ENCODE measurements around the gene EEF1AKMT1.

DNA sequence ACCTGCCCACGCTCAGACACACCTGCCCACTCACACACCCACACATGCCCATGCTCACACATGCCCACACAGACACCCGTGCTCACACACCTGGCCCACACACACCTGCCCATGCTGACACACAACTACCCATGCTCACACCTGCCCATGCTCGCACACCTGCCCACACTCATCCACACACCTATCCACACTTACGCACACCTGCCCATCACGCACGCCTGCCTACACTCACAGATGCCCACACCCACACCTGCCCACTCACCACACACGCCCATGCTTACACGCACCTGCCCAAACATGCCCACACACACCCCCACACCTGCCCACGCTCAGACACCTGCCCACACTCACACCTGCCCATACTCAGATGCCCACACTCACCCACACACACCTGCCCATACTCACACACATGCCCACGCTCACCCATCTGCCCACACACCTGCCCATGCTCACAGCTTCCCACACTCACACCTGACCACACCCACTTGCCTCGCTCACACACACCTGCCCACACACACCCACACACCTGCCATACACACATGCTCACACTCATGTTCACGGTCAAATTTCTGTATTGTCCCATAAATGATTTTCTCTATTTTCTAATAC, 54.7 kb downstream of the EEF1AKMT1 start:
- TF ChIP-seq, protein P1, sequence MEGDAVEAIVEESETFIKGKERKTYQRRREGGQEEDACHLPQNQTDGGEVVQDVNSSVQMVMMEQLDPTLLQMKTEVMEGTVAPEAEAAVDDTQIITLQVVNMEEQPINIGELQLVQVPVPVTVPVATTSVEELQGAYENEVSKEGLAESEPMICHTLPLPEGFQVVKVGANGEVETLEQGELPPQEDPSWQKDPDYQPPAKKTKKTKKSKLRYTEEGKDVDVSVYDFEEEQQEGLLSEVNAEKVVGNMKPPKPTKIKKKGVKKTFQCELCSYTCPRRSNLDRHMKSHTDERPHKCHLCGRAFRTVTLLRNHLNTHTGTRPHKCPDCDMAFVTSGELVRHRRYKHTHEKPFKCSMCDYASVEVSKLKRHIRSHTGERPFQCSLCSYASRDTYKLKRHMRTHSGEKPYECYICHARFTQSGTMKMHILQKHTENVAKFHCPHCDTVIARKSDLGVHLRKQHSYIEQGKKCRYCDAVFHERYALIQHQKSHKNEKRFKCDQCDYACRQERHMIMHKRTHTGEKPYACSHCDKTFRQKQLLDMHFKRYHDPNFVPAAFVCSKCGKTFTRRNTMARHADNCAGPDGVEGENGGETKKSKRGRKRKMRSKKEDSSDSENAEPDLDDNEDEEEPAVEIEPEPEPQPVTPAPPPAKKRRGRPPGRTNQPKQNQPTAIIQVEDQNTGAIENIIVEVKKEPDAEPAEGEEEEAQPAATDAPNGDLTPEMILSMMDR (conservative IDR thresholded peaks at IDR 0.05), result no peak
- TF ChIP-seq ZFX (IDR thresholded peaks at IDR 0.05), result no peak
